GOT3 (cell line): ENCODE data around the gene ZNF598.
A peak's percentile ranks its signal among the peaks of the same experiment; 100 is the strongest.
"Not testable (repeated sequence)": the region's sequence is repeated elsewhere in the genome, so short reads cannot be mapped to it uniquely, and the experiment has no call there.

Experiments
- DNase-seq: peaks from one replicate; lab custom pipeline; 2025; ENCODE audit warnings: mixed read lengths; lab: John Stamatoyannopoulos, UW

ZNF598 gene

DNA sequence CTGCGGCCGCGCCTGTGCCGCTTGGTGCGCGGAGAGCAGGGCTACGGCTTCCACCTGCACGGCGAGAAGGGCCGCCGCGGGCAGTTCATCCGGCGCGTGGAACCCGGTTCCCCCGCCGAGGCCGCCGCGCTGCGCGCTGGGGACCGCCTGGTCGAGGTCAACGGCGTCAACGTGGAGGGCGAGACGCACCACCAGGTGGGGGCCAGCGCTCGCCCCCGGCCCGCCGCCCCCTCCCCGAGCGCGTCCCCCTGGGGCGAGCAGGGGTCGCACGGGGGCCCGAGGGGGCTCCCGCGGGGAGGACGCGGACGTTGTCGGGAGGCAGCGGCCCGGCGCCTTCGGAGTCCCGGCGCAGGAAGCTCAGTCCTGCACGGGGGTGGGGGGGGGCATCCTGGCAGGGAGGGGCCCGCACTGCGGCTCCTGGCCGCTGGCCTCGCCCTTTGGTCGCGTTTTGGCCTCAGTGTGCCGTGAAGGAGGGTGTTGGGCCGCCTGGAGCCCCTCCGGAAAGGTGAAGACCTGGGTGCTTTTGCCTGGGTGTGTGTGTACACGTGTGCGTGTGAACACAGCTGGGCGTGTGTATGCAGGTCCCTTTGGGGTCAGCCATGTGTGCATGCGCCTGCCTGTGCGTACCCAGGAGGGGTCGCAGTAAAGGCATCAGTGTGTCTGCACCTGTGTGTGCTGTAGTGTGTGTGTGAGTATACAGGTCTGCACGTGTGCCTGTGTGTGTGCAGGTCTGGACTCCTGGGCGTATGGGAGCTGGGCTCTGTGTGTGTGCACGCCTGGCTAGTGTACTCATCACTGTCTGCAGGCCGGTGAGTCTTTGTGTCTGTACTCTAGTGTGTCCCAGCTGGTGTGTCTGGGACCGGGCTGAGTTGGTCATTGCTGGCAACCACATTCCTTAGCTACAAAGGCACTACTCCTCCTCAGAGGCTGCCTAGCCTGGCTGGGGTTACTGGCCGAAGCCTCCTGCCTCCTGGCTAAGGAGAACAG is 17.7 kb upstream of the ZNF598 start:
- no peak for DNase-seq

DNA sequence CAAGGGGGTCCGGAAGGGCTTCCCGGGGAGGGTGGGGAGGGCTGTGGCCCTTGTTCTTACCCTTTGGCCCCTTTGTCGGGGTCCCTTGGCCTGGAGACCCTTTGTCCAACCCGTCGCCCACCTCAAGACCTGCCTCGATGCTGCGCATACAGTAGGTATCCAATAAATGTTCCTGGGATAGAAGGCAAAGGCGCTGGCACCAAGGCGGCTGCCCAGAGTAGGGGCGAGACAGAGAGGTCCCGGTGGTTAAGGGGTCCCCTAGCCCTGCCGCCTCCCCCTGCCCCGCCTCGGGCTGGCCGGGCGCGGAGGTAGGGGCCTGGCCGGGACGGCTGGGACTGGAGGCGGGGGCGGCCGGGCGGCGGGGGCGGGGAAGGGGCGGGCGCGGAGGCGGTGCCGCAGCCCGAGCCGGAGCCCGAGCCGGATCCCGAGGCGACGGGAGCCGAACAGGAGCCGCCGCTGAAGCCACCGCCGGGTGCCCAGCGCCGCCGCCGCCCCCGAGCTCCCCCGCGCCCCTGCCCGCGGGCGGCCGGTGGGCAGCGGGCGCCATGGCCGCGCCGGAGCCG is 16.9 kb upstream of the ZNF598 start, which contains the start of gene NHERF2:
TSS of gene NHERF2 (plus strand) at position 442 of the 563 bp plus-strand sequence. CDS start at position 546, 104 bp downstream.
- DNase-seq: no peak

DNA sequence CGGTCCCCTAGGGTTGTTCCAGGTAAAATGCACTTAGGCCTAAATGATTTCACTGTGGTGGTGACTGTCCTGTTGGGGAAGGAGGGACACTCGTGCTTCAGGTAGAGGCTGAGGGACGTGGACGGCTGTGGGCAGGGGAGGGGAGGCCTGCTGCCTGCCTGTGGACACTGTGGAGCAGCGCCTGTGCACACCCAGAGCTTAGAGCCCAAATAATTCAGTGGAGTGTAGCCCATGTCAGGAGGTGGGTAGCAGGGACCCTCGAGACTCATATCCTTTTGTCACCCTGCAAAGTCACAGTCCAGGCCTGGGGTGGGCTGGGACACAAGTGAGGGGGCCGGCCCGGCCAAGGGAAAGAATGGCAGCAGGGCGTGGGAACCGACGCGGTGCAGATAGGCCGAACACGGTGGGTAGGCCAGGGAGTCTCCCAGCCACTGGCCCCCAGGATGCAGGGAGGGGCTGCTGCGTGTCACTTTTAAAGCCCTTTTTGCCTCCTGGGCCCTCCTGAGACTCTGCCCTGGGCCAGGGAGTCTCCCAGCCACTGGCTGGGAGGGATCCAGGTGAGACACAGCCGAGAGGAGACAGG is 16.3 kb upstream of the ZNF598 start:
- no peak for DNase-seq

DNA sequence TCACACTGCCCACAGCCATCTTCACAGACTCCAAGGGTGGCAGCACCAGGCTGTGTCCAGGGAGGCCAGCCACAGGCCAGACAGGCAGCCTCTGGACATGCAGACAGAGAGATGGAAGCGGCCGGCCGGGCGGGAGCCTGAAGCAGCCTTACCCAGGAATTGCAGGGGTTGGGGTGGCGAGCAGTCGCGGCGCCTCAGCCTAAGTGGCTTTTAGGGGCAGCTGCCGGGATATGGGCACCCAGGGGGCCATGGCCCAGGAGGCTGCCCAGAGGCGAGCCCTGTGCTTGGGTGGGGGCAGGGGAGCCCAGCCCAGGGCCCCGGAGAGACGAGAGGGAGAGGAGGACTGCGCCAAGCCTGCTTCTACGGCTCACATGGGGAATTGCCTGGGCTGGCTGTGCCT is 15.6 kb upstream of the ZNF598 start:
- DNase-seq: no peak

DNA sequence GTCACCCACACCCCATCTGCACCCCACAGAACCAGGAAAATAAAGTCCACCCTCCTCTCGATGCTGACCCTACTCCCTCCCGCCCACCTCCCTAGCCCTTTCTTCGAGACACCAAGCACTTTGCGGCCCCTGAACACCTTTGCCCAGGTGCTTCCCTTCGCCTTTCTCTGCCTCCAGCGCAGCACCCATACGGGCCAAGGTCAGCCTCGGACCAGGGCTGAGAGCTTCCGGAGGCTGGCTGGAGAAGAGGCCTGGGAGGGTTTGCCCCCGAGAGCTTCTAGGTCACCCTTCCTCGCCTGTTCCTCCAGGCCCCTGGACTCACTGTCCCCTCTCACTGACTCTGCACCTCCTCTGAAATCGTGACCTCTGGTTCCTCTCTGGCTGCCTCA is 14.4 kb upstream of the ZNF598 start:
- no peak for DNase-seq

DNA sequence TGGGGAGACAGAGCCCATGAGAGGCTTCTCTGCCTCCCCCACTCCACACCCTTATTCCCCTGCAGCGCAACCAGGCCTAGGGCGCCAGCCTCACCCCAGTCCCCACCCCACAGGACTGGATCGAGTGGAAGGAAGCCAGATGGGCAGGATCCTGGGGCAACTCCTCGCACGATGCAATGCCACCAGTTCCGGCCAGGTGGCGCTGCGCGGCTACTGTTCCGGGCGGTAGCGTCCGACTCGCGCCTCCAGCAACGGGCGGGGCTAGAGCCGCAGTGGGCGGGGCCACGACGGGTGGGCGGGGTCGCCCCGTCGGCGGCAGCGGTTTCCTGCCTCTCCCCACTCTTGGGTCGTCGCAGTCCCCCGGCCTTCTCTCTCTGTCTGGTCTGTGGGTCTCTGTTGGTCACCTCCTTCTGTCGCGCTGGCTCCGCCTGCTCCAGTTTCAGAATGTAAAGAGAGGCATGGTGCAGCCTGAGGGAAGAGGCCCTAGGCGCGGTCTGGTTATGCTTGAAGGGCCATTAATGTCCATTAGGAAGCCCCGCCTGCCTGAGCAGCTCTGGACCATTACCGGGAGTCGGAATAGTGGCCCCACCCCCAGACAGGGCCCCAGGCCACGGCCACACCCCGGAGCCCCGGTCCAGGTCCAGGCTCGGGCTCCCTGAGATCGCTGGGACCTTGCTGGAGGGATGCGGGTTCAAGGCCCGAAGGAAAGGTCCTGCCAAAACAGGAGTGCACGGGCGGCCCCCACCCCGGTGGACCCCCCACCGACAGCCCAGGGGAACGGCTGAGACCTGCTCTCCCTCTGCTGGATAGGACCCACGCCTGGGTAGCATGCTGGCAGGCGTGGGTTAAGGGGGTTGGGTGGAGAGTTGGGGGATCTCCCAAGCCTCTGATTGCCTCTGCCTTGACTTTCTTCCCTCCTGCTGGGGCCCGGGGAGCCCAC is 13.7 kb upstream of the ZNF598 start:
- peak; percentile 70 for DNase-seq

DNA sequence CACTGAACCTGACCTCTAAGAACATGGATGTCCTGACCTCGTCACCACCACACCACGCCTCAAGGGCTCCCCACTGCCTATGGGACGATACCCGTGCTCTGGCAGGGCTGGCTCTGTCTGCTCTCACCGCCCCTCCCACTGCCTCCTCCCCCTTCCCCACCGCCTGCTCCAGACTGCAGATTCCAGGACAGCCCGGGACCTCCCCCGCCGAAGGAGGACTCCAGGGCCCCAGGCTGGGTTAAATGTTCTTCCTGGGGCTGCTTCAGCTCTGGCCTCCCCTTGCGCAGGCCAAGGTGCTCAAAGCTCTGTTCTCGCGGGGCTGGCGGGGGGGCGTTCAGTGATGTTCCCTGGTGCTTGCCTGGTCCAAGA is 13.1 kb upstream of the ZNF598 start:
- no peak for DNase-seq

DNA sequence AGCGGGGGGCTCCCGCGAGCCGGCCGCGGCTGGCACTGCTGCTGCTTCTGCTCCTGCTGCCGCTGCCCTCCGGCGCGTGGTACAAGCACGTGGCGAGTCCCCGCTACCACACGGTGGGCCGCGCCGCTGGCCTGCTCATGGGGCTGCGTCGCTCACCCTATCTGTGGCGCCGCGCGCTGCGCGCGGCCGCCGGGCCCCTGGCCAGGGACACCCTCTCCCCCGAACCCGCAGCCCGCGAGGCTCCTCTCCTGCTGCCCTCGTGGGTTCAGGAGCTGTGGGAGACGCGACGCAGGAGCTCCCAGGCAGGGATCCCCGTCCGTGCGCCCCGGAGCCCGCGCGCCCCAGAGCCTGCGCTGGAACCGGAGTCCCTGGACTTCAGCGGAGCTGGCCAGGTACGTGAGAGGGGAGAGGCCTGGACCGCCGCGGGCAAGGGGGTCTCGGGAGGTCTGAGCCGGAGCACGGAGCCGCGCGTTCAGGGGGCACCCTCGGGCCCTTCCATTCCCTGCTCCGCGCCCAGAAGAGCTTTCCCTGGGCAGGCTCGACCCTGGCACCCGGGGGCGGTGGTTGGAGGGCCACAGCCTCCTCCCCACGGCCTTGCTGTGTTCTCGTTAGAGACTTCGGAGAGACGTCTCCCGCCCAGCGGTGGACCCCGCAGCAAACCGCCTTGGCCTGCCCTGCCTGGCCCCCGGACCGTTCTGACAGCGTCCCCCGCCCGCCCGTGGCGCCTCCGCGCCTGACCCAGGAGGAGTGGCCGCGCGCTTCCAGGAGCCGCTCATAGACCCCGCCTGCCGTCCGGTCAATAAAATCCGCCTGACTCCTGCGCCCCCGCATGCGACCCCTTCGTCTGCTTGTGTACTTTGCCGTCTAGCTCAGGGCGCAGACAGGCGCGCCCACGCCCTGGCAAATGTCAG is 10.6 kb upstream of the ZNF598 start:
- DNase-seq: no peak

DNA sequence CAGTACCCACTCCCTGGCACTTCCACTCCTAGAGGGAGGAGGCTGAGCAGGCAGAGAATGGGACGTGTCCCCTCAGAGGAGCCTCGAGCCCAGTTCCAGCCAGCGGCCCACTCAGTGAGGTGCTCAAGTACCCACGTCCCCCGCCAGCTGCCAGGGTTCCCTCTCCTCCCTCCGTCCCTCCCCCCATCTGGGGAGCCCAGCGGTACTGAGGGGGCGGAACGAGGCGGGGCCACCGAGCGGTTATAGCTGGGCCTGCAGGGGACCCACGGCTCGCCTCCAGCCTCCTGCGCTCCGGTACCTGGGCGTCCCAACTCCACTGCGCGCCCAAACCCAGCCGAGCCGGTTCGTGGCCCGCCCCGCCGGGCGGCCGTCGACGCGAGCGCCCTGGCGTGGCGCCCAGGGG is 9.9 kb upstream of the ZNF598 start, which contains the start of gene NPW:
TSS of gene NPW (plus strand) at position 268 of the 403 bp plus-strand sequence.
- DNase-seq: no peak

DNA sequence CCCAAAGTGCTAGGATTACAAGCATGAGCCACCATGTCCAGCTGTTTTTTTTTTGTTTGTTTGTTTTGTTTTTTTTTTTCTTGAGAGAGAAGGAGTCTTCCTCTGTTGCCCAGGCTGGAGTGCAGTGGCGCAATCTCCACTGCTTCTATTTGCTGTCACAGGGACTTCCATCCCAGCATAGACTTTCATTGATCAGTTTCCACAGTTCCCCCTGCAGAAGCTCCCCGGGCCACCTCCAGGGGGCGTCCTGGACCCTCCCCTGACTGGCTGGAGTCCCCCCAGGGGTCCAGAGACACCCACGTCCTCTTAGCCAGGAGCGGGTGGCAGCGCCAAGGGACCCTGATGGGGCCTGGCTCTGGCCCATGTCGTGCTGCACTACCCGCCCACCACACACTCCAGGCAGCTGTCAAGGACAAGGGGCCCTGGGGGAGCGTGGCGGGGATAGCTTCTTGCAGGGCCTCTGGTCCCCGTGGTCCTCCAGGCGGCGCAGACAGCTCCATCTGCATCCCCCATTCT is 6.8 kb upstream of the ZNF598 start:
- DNase-seq: no peak

DNA sequence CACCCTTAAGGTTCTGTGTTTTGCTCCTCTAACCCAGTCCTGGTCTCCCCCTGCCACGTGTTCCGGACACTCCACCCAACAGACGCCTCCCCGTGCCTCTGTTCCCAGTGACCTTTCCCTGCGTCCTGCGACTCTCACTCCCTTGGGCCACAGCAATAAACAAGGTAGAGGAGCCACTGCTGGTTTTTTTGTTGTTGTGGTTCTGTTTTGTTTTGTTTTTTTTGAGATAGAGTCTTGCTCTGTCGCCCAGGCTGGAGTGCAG is 6.3 kb upstream of the ZNF598 start:
- no peak for DNase-seq

DNA sequence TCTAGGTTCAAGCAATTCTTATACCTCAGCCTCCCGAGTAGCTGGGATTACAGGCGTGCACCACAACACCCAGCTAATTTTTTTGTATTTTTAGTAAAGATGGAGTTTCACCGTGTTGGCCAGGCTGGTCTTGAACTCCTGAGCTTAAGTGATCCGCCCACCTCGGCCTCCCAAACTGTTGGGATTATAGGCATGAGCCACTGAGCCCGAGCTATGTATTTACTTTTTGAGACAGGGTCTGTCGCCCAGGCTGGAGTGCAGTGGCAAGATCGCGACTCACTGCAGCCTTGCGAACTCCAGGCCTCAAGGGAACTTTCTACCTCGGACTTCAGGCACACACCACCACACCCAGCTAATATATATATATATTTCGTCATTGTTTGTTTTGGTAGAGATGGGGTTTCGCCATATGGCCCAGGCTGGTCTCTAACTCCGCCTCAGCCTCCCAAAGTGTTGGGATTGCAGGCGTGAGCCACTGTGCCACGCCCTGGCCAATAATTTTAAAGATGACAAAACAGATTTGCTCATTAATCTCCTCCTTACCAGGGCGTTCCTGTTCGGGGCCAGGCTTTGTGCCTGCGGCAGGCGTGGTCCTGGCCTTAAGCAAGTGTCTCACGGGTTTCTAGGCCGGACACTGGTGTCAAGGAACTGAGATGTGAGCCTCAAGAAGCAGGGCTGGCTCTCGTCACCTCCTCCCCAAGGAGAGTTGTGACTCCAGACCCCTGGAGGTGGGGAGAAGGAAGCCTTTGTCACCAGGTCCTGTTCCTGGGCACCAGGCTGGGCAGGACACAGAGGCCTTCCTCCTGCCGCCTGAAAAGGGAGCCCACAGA is 5.7 kb upstream of the ZNF598 start:
- no peak for DNase-seq

DNA sequence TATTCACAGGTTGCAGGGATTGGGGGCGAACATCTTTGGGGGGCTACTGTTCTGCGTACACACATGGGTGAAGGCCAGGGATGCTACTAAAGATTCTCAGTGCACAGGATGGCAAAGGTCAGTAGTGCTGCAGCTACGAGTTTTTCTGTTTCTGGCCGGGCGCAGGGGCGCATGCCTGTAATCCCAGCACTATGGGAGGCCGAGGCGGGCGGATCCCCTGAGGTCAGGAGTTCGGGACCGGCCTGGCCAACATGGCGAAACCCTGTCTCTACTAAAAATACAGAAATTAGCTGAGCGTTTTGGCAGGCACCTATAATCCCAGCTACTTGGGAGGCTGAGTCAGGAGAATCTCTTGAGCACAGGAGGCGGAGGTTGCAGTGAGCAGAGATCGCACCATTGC is 3.9 kb upstream of the ZNF598 start:
- DNase-seq: no peak

DNA sequence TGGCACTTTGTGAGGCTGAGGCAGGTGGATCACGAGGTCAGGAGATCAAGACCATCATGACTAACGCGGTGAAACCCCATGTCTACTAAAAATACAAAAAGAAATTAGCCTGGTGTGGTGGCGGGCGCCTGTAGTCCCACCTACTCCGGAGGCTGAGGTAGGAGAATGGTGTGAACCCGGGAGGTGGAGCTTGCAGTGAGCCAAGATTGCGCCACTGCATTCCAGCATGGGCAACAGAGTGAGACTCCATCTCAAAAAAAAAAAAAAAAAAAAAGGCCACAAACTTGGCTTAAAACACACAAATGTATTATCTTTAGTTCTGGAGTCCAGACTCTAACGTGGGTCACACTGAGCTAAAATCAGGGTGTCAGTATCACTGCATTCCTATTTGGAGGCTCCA is 2.1 kb upstream of the ZNF598 start:
- DNase-seq: not testable (repeated sequence)

DNA sequence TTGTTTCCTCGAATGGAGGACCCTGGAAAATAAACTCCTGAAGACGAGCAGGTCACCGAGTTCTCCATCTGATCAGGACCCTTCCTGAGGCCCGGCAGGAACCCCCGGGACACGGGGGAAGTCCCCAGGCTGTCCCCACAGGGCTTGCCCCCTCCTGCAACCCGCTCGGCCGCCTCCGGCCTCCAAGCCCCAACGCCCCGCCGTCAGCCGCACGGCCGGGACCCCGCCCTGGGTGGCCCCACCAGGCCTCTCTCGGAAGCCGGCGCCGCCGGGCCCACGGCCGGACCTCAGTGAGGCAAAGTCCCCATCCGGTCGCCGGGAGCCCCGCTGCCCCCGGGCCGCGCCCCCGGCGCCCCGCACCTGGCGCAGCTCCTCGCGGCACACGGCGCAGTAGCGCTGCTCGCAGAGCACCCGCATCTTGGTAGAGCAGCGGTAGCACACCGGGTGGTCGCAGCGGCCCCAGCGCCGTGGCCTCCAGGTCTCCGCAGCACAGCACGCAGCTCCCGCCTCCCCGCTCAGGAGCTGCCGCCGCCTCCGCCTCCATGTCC is 383 bp downstream of the ZNF598 start:
- DNase-seq: no peak

DNA sequence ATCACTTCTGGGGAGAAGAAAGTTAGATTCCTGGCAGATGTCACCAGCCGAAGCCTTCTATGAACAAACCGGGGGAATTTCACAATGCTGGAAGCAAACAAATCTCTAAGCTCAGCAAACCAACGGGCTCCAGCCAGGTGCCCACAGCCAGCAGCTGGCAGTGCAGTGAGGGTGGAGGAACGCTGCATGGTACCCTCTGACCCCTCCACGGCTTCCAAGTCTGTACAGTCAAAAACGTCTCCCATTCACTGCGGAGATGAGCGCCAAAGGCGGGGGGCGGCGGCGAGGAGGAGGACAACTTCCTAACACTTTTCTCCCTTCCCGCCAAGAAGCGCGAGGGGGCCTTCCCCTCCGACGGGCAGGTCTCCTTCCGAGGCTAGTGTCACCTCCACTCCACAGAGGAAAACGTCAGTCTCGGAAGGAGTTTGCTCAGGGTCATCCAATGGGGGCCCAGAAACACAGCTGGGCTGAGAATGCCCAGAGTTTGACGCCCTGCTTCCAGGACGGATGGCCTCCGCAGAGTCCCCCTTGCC is 924 bp downstream of the ZNF598 start:
- DNase-seq: no peak

DNA sequence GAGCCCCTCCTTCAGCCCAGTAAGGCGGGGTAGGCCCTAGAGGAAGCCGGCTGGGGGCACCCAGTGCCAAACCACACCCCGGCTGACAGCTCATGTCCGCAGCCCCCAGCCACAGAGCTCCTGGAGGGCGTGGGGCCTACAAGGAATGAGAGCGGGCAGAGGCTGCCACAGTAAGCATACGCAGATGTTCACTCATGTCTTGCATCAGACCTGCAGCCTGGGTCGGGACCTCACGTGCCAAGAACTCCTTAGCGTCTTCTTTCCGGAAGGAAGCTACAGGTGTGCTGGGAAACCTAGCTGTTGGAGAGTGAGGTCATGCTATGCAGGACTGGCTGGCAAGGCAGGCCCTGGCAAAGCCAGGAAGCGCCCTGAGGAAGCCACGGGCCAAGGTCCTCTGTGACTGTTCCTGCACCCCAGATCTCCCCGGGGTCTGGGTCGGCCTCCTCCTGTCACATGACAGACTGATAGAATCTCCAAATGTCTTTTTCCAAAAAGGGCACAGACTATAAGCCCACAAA is 1.6 kb downstream of the ZNF598 start:
- no peak for DNase-seq

DNA sequence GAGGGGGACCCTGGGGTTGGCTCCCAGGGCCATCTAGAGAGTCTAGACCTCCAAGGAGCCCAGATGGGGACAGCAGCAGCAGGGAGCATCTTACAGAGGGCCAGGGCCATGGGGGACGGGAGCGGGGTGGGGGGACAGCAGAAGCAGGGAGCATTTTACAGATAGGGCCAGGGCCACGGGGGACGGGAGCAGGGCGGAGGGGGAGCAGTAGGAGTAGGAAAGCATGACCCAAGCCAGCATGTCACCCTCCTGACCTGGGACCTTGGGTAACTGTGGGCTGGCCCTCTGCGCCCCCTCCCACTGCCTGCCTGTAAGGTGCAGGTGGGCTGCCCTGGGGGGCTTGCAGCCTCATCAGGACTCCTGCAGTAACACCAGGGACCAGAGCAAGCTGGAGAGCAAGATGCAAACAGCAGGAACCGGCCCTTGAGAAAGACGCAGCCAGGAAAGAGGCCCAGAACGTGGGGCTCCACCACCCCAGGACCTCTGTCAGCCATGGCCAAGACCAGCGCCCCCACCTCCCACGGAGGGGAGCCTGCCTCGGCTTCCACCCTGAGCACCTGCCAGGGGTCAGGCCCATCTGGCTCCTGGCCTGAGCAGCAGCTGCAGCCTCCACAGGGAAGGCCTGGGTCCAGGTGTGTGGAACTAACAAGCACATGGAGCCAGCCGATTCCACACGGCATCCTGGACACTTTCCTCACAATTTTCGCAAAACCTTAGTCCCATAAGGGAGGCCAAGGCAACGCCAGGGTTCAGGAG is 2.4 kb downstream of the ZNF598 start:
- DNase-seq: no peak
